GM18519 (cell line): ENCODE results near the gene CDK11A.
"Not testable (repeated sequence)": the region's sequence is repeated elsewhere in the genome, so short reads cannot be mapped to it uniquely, and the experiment has no call there.

Experiments used
- ATAC-seq: cut with Tn5 transposase; IDR thresholded peaks from one replicate; pipeline ENCODE4 v1.9.1; 2021; ENCODE audit warnings: mild to moderate bottlenecking, moderate library complexity; ENCODE audit not compliant: unreplicated experiment, low FRiP score

The CDK11A gene

DNA sequence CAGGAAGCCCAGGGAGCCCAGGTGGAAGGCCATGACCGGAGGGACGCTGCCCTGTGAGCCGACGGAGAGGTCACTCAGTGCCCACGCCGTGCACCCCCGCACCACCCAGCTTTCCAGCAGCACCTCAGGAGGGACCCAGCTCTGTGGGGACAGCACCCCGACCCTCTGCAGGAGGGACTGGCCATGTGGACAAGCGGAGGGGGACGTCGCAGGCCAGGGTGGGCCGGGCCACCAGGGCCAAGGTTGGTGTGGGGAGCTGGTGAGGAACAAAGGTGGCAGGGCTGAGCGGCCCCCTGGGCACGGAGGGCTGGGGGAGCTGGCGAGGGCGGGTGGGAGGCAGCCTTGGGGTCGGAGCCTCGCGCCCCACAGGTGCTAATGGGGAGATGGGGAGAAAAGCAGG is 31.3 kb upstream of the CDK11A start:
- no peak for ATAC-seq

DNA sequence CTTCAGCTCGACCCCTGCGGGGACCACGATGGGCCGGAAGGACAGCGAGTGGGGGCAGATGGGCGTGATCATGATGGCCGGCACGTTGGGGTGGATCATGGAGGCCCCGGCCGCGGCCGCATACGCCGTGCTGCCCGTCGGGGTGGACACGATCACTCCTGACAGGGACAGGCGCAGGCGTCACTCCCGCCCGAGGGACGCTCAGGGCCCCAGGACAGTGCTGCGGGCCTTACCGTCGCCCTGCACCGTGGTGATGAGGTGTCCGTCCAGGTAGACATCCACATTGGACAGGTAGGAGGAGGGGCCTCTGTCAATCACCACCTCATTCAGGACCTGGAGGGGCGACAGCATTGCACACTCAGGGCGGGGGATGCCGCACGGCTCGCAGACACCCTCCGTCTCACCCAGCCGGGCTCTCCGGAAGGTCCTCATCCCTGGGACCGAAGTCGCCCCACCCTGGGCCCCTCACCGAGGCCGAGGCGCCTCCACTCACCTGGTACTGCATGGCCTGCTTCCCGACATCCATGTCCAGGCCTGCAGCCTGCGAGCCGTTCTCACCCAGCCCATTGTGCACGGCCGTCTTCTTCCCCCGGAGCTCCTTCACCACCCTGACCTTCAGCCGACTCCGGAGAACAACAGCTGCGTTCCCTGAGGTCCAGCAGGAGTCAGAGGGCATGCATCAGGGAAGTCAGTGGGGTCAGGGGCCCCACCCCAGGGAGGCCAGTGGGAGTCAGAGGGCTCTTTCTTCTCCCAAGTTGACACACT is 30.1 kb upstream of the CDK11A start:
- no peak for ATAC-seq

DNA sequence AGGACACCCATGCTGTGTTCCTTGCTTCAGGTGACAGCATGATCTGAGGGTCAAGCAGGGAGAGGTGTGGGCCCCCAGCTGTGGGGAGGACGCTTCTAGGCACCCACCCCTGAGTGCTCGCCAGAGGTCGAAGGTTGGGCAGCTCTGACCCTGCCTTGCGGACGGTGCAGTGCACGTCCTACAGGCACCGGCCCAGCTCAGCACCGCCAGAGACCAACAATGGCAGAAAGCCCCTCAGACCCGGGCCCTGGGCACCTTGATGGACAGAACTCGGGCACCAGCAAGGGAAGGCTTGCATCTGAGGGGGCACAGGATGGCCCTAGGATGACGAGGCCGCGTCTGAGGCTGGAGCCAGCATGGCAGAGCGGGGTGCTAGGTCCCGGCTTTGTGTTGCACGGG is 29.4 kb upstream of the CDK11A start:
- no peak for ATAC-seq

GRCh38 chr1:1752636-1753606 is 28.8 kb upstream of the CDK11A start:
- ATAC-seq: no peak

- no peak for ATAC-seq
Observed at GRCh38 chr1:1752190-1752589, 28.0 kb upstream of the CDK11A start.

- ATAC-seq: not testable (repeated sequence)
Observed at GRCh38 chr1:1749941-1750340, 25.8 kb upstream of the CDK11A start.

DNA sequence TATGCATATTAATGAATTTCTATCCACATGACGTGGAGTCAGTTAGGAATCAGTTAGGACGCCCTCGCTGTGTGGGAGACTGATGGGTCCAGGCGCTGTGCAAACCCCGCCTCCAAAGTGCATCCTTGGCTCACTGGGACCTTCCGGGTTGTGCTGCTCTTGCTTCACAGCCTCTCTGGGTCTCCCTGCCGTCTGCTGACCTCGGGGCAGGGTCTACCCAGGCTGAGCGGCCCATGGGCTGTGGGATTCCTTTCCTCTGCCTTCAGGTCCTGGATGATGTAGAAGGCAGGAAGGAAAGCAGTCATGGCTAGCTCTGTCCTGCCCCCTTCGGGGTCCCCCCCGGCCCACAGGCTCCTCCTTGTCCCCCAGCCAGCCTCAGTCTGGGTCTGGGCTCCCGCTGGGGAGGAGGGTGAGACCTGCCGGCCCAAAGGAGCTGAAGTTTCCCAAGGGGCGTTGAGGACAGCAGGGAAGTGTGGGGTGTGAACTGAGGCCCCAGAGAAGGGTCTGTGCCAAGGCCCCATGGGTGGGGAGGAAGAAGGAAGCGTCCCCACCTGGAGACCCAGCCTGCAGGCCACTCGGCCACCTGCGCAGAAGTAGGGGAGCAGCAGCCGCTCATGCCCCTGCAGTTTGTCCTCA is 24.6 kb upstream of the CDK11A start:
- no peak for ATAC-seq

DNA sequence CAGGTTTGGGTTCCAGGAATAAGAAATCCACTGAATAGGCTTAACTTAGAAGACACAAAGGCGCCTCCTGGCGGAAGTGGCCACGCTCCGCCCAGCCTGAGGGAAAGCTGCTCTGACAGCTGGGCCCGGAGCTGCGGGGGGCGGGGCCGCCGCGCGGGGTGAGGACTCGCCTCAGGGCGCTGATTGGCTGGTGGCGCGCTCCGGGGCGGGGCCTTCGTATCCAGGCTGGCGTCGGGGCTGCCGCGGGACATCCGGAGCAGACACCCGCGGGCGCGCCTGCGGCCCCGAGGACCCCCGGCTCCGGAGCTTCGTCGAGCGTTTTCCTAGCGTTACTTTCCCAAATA is 22.4 kb upstream of the CDK11A start:
- ATAC-seq: peak; percentile 65

DNA sequence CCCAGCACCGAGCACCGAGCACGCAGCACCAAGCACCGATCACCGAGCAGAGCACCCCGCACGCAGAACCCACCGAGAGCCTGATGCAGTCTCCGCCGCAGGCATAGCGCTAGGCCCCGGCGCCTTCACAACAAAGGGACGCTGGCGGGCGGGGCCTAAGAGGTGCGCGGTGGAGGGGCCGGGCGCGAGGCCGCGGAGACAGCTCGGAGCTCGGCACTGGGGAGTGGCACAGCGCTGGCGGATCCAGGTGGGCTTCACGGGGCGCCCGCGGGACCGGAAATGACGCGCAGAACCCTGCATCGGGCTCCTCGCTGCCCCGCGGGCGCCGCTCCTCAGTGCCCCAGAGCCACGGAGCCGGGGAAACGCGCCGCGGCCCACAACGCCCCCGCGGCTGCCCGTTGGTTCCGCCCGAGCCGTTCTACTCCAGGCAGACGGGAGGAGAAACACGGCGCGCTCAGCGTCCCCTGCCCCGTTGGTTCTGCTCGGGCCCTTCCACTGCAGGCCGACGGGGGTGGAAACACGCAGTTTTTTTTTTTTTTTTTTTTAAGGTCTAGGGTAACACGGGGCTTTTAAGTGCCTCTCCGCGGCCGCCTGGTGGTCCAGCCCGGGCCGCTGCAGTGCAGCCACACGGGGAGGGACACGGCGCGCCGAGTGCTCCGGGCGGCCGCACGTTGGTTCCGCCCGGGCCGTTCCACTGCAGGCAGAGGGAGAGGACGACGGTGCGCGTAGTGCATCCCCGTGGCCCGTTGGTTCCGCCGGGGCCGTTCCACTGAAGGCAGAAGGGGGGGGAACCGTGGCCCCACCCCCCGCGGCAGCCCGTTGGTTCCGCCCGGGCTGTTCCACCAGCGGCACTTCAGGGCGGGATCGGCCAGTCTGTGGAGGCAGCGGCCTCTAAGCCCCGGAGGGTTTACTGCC is 21.8 kb upstream of the CDK11A start:
- ATAC-seq: peak; percentile 39

GRCh38 chr1:1742529-1742928 is 18.4 kb upstream of the CDK11A start:
- not testable (repeated sequence) for ATAC-seq

GRCh38 chr1:1741013-1741412 is 16.9 kb upstream of the CDK11A start:
- not testable (repeated sequence) for ATAC-seq

- ATAC-seq: not testable (repeated sequence)
Observed at GRCh38 chr1:1738799-1739337, 14.7 kb upstream of the CDK11A start.

DNA sequence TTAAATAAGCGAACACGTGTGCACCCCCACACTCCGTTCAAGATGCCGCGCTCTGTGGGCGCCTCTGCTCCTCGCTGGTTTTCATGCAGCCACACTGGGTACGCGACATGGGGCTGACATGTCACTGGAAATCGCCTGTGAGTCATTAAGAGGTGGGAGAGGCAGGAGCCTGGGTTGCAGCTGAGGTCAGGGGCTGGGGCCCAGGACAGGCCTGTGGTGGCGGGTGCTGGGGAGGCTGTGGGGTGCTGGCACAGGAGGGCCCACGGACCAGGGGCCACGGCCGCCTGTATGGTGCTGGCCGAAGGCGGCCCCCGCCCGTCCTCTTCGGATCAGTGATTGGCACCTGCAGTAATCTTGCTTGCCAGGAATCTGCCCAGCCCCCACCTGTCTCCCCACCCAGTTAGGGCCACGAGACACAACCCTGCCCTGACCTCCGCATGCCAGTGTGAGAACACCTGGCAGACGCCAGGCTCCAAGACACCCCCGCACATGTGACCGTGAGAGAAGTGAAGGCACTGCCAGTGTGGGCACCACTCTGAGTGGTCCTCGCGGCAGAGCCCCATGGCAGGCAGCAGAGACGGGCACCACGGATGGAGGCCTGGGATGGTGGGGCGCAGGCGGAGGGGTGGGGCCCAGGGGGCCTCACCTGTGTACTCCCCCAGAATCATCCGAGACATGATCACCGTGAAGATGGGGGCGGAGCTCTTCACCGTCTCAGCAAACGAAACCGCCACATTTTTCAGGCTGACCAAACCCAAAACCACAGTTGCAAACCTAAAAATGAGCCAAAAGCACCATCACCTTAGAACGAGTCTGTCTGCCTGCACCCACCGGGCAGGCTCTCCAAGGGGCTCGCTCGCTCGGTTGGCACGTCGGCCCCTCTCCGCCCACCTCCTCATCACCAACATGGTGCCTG is 13.8 kb upstream of the CDK11A start:
- not testable (repeated sequence) for ATAC-seq

DNA sequence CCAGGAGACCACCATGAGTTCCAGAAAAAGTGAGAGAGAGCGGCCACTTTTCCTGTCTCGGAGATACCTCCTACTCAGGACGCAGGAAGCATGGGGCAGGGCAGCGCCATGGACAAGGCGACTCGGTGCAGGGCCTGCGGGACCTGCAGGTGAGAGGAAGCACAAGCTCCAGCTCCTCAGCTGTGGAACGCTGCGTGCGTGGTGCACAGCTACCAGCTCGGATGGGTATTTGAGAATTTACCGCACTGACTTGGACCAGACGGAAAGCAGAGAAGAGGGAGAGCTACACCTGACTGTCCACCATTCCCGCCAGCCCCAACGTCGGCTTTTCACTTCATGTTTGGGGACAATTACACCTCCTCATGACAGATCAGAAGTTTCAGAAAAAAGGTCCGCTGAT is 8.2 kb upstream of the CDK11A start:
- no peak for ATAC-seq

GRCh38 chr1:1730870-1731269 is 6.7 kb upstream of the CDK11A start:
- no peak for ATAC-seq

DNA sequence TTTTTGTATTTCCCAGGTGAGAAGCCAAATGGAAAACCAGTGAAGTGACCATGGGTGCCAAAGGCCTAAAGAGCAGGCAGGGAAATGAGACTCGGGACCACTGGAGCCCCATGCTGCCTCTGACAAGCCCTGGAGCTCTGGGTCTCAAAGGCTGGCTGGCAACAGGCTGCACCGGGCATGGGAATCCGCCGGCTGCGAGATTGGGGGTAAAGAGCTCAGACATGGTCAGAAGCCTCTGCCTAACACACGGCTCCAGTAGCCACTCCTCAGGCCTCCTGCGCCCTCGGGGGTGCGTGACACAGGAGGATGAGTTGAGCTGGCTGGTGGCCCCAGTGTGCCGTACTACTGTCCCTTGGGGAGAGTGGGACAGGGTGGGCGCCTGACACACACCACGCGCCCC is 6.1 kb upstream of the CDK11A start:
- ATAC-seq: not testable (repeated sequence)

GRCh38 chr1:1729116-1729816 is 5.1 kb upstream of the CDK11A start:
- not testable (repeated sequence) for ATAC-seq

GRCh38 chr1:1728308-1729005 is 4.3 kb upstream of the CDK11A start:
- not testable (repeated sequence) for ATAC-seq
